ENCODE data around the gene SMTN.

The SMTN gene

DNA sequence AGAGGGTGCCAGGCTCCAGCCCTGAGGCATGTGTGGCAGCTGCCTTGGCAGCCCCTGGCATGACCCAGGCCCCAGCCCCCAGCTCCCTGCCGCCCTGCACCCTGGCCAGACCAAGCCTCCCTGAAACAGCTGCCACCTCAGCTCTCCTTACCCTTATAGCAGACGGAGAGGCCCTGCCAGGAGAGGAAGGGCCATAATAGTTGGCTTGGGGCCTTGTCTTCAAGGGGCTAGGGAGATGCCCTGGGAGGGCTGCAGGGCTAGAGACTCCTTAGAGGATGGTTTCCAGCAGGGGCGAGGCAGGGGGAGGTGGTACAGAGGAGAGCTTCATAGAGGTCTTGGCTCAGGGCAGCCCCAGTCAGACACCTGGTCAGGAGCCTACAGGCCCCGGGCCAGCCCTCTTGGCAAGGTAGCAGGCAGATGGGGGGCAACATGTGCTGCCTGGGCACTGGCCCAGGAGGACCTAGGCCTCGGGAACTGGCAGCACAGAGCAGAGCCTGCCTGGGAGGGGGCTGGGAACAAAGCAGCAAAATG is 13.0 kb downstream of the SMTN start:
- Histone ChIP-seq H3F3A (ENCODE audit: insufficient read depth, low read length) (no peaks in the 10 kb centered on the region), H4K20me1 (ENCODE audit: insufficient read depth, low read length) (no peaks in the 10 kb centered on the region), H3K27me3 (replicated peaks; ENCODE audit: insufficient read depth, low read length) (no peaks in the 10 kb centered on the region), H3K9me2 (replicated peaks; ENCODE audit: insufficient read depth, low read length) (no peaks in the 10 kb centered on the region), H3K4me2 (ENCODE audit: low read depth, low read length) (no peak overlapping the region), H3K36me3 (replicated peaks; ENCODE audit: insufficient read depth, low read length) (no peaks in the 10 kb centered on the region), H3K27ac (ENCODE audit: low read length) (no peak overlapping the region), H3K4me1 (ENCODE audit: low read length) (no peaks in the 10 kb centered on the region), H3K9ac (ENCODE audit: low read length) (no peak overlapping the region), H3K4me3 (ENCODE audit: low read length) (no peak overlapping the region), H3K9me3 (replicated peaks; ENCODE audit: insufficient read depth, low read length) (no peaks in the 10 kb centered on the region), H3K79me2 (ENCODE audit: low read length) (no peaks in the 10 kb centered on the region), H2AFZ (ENCODE audit: low read length) (no peak overlapping the region)
- TF ChIP-seq, protein P1, sequence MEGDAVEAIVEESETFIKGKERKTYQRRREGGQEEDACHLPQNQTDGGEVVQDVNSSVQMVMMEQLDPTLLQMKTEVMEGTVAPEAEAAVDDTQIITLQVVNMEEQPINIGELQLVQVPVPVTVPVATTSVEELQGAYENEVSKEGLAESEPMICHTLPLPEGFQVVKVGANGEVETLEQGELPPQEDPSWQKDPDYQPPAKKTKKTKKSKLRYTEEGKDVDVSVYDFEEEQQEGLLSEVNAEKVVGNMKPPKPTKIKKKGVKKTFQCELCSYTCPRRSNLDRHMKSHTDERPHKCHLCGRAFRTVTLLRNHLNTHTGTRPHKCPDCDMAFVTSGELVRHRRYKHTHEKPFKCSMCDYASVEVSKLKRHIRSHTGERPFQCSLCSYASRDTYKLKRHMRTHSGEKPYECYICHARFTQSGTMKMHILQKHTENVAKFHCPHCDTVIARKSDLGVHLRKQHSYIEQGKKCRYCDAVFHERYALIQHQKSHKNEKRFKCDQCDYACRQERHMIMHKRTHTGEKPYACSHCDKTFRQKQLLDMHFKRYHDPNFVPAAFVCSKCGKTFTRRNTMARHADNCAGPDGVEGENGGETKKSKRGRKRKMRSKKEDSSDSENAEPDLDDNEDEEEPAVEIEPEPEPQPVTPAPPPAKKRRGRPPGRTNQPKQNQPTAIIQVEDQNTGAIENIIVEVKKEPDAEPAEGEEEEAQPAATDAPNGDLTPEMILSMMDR (IDR thresholded peaks at IDR 0.05; ENCODE audit: low read length), result no peak
- no peak for TF ChIP-seq EZH2phosphoT487 (IDR thresholded peaks at IDR 0.05; ENCODE audit: low read length)
- TF ChIP-seq EZH2 (optimal IDR thresholded peaks at IDR 0.05; ENCODE audit: low read depth, low read length), result no peak
- DNase-seq, result no peak

DNA sequence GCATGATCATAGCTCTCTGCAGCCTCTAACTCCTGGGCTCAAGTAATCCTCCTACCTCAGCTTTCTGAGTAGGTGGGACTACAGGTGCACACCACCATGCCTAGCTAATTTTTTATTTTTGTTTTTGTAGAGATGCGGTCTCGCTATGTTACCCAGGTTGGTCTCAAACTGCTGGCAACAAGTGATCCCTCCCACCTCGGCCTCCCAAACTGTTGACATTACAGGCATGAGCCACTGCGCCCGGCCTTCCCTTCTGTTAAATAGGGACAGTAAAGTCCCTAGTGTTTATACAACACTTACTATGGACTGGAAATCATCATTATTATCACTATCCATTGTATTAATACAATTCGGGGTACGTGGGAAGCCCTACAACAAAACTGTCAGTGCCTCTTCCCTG is 13.6 kb downstream of the SMTN start:
- Histone ChIP-seq H3K4me3 (ENCODE audit: low read length) (no peak overlapping the region), H3F3A (ENCODE audit: insufficient read depth, low read length) (no peaks in the 10 kb centered on the region), H3K9me3 (replicated peaks; ENCODE audit: insufficient read depth, low read length) (no peaks in the 10 kb centered on the region), H2AFZ (ENCODE audit: low read length) (no peak overlapping the region), H3K27me3 (replicated peaks; ENCODE audit: insufficient read depth, low read length) (no peaks in the 10 kb centered on the region), H3K4me1 (ENCODE audit: low read length) (no peaks in the 10 kb centered on the region), H3K79me2 (ENCODE audit: low read length) (no peaks in the 10 kb centered on the region), H4K20me1 (ENCODE audit: insufficient read depth, low read length) (no peaks in the 10 kb centered on the region), H3K36me3 (replicated peaks; ENCODE audit: insufficient read depth, low read length) (no peaks in the 10 kb centered on the region), H3K4me2 (ENCODE audit: low read depth, low read length) (no peak overlapping the region), H3K27ac (ENCODE audit: low read length) (no peak overlapping the region), H3K9me2 (replicated peaks; ENCODE audit: insufficient read depth, low read length) (no peaks in the 10 kb centered on the region), H3K9ac (ENCODE audit: low read length) (no peak overlapping the region)
- TF ChIP-seq EZH2 (optimal IDR thresholded peaks at IDR 0.05; ENCODE audit: low read depth, low read length), result no peak
- TF ChIP-seq, protein P1 (IDR thresholded peaks at IDR 0.05; ENCODE audit: low read length), result no peak
- TF ChIP-seq EZH2phosphoT487 (IDR thresholded peaks at IDR 0.05; ENCODE audit: low read length), result no peak
- no peak for DNase-seq

- H3K27me3 ChIP-seq (replicated peaks; ENCODE audit: insufficient read depth, low read length), result no peaks in the 10 kb centered on the region
- H4K20me1 ChIP-seq (ENCODE audit: insufficient read depth, low read length), result no peaks in the 10 kb centered on the region
- TF ChIP-seq, protein P1 (IDR thresholded peaks at IDR 0.05; ENCODE audit: low read length), result no peak
- TF ChIP-seq EZH2phosphoT487 (IDR thresholded peaks at IDR 0.05; ENCODE audit: low read length) (no peak), EZH2 (optimal IDR thresholded peaks at IDR 0.05; ENCODE audit: low read depth, low read length) (no peak)
- no peaks in the 10 kb centered on the region for H3K4me1 ChIP-seq (ENCODE audit: low read length)
- no peak overlapping the region for H3K4me2 ChIP-seq (ENCODE audit: low read depth, low read length)
- no peak overlapping the region for H3K4me3 ChIP-seq (ENCODE audit: low read length)
- H3K79me2 ChIP-seq (ENCODE audit: low read length), result no peaks in the 10 kb centered on the region
- H3K27ac ChIP-seq (ENCODE audit: low read length), result no peak overlapping the region
- no peak overlapping the region for H3K9ac ChIP-seq (ENCODE audit: low read length)
- H3K9me2 ChIP-seq (replicated peaks; ENCODE audit: insufficient read depth, low read length), result no peaks in the 10 kb centered on the region
- H3K36me3 ChIP-seq (replicated peaks; ENCODE audit: insufficient read depth, low read length), result no peaks in the 10 kb centered on the region
- no peak for DNase-seq
- no peaks in the 10 kb centered on the region for H3F3A ChIP-seq (ENCODE audit: insufficient read depth, low read length)
- no peak overlapping the region for H2AFZ ChIP-seq (ENCODE audit: low read length)
- no peaks in the 10 kb centered on the region for H3K9me3 ChIP-seq (replicated peaks; ENCODE audit: insufficient read depth, low read length)
These were observed 14.6 kb downstream of the SMTN start for GRCh38 chr22:31095637-31096249.

Measured in MM.1S (cell line).